Measurements from ENCODE around the gene MYO7B. TPM values are rescaled to one million over a fixed set of nuclear protein-coding genes. Genes with fewer than 3 reads are reported as not detected.
A peak's percentile ranks its signal among the peaks of the same experiment; 100 is the strongest.

Gene MYO7B
- total RNA-seq, 1 donor: under 0.01 TPM

- Histone ChIP-seq H3K36me3 (ENCODE audit: insufficient read depth, low read length) (no peaks in the 10 kb centered on the region), H4K20me1 (ENCODE audit: insufficient read depth, low read length) (no peaks in the 10 kb centered on the region), H3K27me3 (ENCODE audit: insufficient read depth, low read length) (peaks cover 11% of the 10 kb centered on the region), H3K27ac (ENCODE audit: low read depth, low read length) (no peak overlapping the region), H3K4me3 (ENCODE audit: insufficient read depth, low read length) (no peak overlapping the region), H3K4me1 (ENCODE audit: insufficient read depth, low read length) (no peaks in the 10 kb centered on the region), H3K79me2 (ENCODE audit: insufficient read depth, low read length) (no peaks in the 10 kb centered on the region), H2AFZ (ENCODE audit: low read length) (no peak overlapping the region), H3K4me2 (ENCODE audit: insufficient read depth, low read length) (no peak overlapping the region), H3K9me3 (ENCODE audit: low read depth, low read length) (no peaks in the 10 kb centered on the region)
- TF ChIP-seq, protein P1, sequence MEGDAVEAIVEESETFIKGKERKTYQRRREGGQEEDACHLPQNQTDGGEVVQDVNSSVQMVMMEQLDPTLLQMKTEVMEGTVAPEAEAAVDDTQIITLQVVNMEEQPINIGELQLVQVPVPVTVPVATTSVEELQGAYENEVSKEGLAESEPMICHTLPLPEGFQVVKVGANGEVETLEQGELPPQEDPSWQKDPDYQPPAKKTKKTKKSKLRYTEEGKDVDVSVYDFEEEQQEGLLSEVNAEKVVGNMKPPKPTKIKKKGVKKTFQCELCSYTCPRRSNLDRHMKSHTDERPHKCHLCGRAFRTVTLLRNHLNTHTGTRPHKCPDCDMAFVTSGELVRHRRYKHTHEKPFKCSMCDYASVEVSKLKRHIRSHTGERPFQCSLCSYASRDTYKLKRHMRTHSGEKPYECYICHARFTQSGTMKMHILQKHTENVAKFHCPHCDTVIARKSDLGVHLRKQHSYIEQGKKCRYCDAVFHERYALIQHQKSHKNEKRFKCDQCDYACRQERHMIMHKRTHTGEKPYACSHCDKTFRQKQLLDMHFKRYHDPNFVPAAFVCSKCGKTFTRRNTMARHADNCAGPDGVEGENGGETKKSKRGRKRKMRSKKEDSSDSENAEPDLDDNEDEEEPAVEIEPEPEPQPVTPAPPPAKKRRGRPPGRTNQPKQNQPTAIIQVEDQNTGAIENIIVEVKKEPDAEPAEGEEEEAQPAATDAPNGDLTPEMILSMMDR (IDR thresholded peaks at IDR 0.05; ENCODE audit: extremely low read depth, low read depth, low read length): no peak
- peak; percentile 65 for DNase-seq (ENCODE audit: insufficient read length, low spot score, missing footprints)
Measured at GRCh38 chr2:127658641-127659407, 123.3 kb downstream of the MYO7B start.

DNA sequence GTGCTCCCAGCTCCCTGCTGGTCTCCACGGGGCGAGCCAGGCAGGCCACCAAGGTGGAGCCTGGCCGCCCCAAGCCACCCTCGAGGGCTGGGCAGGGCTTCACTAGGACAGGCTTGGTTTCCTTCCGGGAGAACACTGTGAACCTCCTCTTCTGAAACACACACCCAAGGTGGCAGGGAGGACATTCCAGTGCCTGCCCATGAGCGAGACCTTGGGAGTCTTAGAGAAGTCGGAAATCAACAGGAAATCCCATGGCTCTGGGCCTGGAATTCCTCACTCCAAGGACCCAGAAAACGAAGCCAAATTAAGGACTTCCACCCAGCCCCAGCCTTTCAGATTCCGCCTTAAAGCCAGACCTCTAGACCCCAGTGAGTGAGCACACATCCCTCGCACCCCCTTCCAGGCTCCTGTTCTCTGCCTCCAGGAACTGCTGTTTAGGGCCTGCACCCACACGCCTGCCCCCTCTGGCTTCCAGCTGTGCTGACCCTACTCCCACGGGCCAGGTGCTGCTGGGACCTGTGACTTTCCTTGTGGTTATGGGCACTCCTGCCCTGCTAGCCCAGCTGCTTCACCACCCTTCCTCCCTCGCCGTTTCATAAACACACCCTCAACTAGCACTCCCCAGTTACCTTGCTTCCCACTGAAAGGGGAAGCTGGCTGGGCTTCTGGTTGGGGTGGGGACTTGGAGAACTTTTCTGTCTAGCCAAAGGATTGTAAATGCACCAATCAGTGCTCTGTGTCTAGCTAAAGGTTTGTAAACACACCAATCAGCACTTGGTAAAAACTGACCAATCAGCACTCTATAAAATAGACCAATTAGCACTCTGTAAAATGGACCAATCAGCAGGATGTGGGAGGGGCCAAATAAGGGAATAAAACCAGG, 124.2 kb downstream of the MYO7B start:
- Histone ChIP-seq H3K4me2 (ENCODE audit: insufficient read depth, low read length) (no peak overlapping the region), H3K36me3 (ENCODE audit: insufficient read depth, low read length) (no peaks in the 10 kb centered on the region), H3K79me2 (ENCODE audit: insufficient read depth, low read length) (no peaks in the 10 kb centered on the region), H3K27ac (ENCODE audit: low read depth, low read length) (no peak overlapping the region), H3K4me1 (ENCODE audit: insufficient read depth, low read length) (no peaks in the 10 kb centered on the region), H4K20me1 (ENCODE audit: insufficient read depth, low read length) (no peaks in the 10 kb centered on the region), H3K9me3 (ENCODE audit: low read depth, low read length) (no peaks in the 10 kb centered on the region), H3K4me3 (ENCODE audit: insufficient read depth, low read length) (no peak overlapping the region), H2AFZ (ENCODE audit: low read length) (no peak overlapping the region), H3K27me3 (ENCODE audit: insufficient read depth, low read length) (peaks cover 17% of the 10 kb centered on the region)
- peak; percentile 53 for DNase-seq (ENCODE audit: insufficient read length, low spot score, missing footprints)
- TF ChIP-seq, protein P1 (IDR thresholded peaks at IDR 0.05; ENCODE audit: extremely low read depth, low read depth, low read length): no peak

DNA sequence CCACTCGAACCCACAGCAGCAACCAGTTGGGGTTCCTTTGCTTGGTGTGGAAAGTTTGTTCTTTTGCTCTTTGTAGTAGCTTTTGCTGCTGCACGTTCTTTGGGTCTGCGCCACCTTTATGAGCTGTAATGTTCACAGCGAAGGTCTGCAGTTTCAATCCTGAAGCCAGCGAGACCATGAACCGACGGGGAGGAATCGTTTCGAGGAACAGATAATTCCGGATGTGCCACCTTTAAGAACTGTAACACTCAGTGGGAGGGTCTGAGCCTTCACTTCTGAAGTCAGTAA, 124.8 kb downstream of the MYO7B start:
- no peak overlapping the region for H3K27ac ChIP-seq (ENCODE audit: low read depth, low read length)
- H3K4me1 ChIP-seq (ENCODE audit: insufficient read depth, low read length): no peaks in the 10 kb centered on the region
- H3K79me2 ChIP-seq (ENCODE audit: insufficient read depth, low read length): no peaks in the 10 kb centered on the region
- H4K20me1 ChIP-seq (ENCODE audit: insufficient read depth, low read length): no peaks in the 10 kb centered on the region
- TF ChIP-seq, protein P1 (IDR thresholded peaks at IDR 0.05; ENCODE audit: extremely low read depth, low read depth, low read length): no peak
- H3K36me3 ChIP-seq (ENCODE audit: insufficient read depth, low read length): no peaks in the 10 kb centered on the region
- H3K27me3 ChIP-seq (ENCODE audit: insufficient read depth, low read length): peaks cover 23% of the 10 kb centered on the region
- no peak overlapping the region for H3K4me3 ChIP-seq (ENCODE audit: insufficient read depth, low read length)
- H3K9me3 ChIP-seq (ENCODE audit: low read depth, low read length): no peaks in the 10 kb centered on the region
- peak; percentile 38 for DNase-seq (ENCODE audit: insufficient read length, low spot score, missing footprints)
- H2AFZ ChIP-seq (ENCODE audit: low read length): no peak overlapping the region
- no peak overlapping the region for H3K4me2 ChIP-seq (ENCODE audit: insufficient read depth, low read length)

DNA sequence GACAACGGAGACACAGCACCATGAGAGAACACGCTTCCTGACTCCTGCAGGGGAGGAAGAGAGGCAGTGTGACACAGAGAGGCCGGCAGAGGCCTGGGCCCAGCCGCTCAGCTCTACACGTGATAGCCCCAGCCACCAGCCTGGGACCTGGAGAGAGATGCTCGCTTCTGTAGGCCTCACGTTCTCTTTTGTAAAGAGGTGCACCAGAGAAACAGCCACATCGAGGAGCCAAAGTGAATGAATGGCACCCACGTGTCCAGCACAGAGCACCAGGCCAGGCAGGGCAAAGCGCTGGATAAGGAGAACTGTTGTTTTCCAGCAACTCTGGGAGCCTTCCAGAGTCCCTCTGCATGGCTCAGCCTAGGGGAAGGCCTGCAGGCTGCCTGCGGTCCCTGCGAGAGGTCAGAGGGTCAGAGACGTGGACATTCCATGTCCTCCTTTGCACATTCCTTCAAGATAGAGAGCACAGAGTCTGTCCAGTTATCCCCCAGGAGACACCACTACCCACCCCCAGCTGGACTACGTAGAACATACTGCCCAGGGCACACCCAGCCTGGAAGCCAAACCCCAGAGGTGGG, 125.7 kb downstream of the MYO7B start:
- H4K20me1 ChIP-seq (ENCODE audit: insufficient read depth, low read length): no peaks in the 10 kb centered on the region

More for the DNA sequence above, 125.7 kb downstream of the MYO7B start:
- Histone ChIP-seq H3K9me3 (ENCODE audit: low read depth, low read length) (no peaks in the 10 kb centered on the region), H3K27ac (ENCODE audit: low read depth, low read length) (no peak overlapping the region), H3K27me3 (ENCODE audit: insufficient read depth, low read length) (peaks cover 32% of the 10 kb centered on the region), H3K36me3 (ENCODE audit: insufficient read depth, low read length) (no peaks in the 10 kb centered on the region), H3K4me3 (ENCODE audit: insufficient read depth, low read length) (no peak overlapping the region), H3K4me1 (ENCODE audit: insufficient read depth, low read length) (no peaks in the 10 kb centered on the region), H3K4me2 (ENCODE audit: insufficient read depth, low read length) (no peak overlapping the region), H2AFZ (ENCODE audit: low read length) (no peak overlapping the region), H3K79me2 (ENCODE audit: insufficient read depth, low read length) (no peaks in the 10 kb centered on the region)
- peak; percentile 94 for DNase-seq (ENCODE audit: insufficient read length, low spot score, missing footprints)
- TF ChIP-seq, protein P1 (IDR thresholded peaks at IDR 0.05; ENCODE audit: extremely low read depth, low read depth, low read length): no peak
